ENCODE results near the gene CNKSR3.
A peak's percentile ranks its signal among the peaks of the same experiment; 100 is the strongest.
"Not testable (repeated sequence)": the region's sequence is repeated elsewhere in the genome, so short reads cannot be mapped to it uniquely, and the experiment has no call there.

The CNKSR3 gene

GRCh38 chr6:154510144-154510905 is at the start of gene CNKSR3:
CNKSR3 (minus strand) TSS chr6:154510685; CDS start chr6:154510114, 571 bp downstream.
- peak; percentile 81 for DNase-seq (ENCODE audit: low spot score)

DNA sequence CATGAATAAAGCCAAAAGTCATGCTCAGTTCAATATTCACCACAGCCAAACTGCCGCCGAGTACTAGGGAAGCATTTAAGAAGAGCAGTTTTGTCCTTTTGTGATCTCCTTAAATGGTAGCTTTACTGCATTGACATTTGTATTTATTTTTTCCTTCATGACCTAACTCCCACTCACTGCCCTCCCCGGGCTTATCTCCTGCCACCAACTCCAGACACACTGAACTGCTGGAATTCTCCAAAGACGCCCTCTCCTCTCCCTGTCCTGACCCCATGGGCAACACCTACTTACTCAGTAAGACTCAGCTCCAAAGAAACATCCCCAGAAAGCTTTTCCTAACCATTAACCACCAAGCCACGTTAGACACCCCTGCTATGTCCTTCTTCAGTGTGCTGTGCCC is 48.5 kb upstream of the CNKSR3 start:
- DNase-seq (ENCODE audit: low spot score), result no peak

GRCh38 chr6:154558513-154558912 is 48.0 kb upstream of the CNKSR3 start:
- no peak for DNase-seq (ENCODE audit: low spot score)

GRCh38 chr6:154555073-154555677 is 44.7 kb upstream of the CNKSR3 start:
- no peak for DNase-seq (ENCODE audit: low spot score)

GRCh38 chr6:154554491-154554890 is 44.0 kb upstream of the CNKSR3 start:
- DNase-seq (ENCODE audit: low spot score), result no peak

GRCh38 chr6:154550779-154551178 is 40.3 kb upstream of the CNKSR3 start:
- no peak for DNase-seq (ENCODE audit: low spot score)

GRCh38 chr6:154549179-154549578 is 38.7 kb upstream of the CNKSR3 start:
- DNase-seq (ENCODE audit: low spot score), result no peak

DNA sequence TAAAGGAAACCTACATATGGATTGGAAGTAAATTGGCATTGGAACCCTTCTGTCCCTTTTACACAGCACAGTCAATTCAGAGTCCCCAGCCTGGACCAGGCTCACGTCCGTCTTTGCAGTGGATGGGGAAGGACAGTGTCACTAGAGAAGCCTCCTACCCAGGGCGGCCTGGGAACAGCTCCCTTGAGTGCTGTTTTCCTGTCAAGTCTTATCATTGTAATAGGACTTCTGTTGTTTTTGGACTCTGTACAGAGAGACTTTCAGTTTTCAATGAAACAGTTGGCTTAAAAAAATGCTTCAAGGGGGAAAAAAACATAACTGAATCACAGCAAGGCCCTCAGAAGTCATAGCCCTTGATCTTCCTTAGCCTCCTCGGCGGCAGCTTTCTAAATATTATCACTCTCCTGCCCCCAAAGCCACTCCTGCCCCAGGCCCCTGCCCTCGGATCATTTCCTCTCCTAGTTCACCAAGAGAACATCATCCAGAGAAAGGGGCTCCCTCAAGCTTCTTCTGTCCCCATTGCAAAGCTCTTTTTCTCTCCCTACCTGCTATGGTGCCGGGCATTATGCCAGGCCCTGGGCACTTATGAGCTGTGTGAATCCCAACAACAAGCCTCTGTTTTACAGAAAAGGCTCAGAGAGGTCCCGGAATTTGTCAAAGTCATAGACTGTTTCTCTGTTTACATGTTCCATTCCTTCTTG is 37.8 kb upstream of the CNKSR3 start:
- DNase-seq (ENCODE audit: low spot score), result peak; percentile 50

GRCh38 chr6:154543628-154544027 is 33.1 kb upstream of the CNKSR3 start:
- DNase-seq (ENCODE audit: low spot score), result peak; percentile 26

DNA sequence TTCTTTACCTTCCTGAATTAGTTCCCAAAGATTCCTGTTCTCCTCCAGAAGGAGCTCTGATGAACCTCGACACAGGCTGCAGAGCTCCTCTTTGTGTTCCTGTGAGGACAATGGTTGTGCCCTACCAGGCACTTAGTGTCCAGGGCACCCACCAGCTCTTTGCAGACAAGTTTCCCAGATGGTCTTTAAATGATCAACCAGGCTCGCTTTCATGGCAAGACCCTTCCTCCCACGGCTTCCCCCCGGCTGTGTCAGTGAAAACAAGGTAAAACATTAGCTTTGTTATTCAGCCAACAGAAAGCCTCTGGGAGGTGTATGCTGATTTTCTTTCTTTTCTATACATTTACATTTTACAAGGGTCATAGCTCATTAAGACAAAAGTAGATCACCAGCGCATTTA is 32.3 kb upstream of the CNKSR3 start:
- DNase-seq (ENCODE audit: low spot score), result no peak

- not testable (repeated sequence) for DNase-seq (ENCODE audit: low spot score)
These were observed 31.4 kb upstream of the CNKSR3 start for GRCh38 chr6:154541837-154542236.

- DNase-seq (ENCODE audit: low spot score), result no peak
These were observed 29.2 kb upstream of the CNKSR3 start for GRCh38 chr6:154539593-154540269.

DNA sequence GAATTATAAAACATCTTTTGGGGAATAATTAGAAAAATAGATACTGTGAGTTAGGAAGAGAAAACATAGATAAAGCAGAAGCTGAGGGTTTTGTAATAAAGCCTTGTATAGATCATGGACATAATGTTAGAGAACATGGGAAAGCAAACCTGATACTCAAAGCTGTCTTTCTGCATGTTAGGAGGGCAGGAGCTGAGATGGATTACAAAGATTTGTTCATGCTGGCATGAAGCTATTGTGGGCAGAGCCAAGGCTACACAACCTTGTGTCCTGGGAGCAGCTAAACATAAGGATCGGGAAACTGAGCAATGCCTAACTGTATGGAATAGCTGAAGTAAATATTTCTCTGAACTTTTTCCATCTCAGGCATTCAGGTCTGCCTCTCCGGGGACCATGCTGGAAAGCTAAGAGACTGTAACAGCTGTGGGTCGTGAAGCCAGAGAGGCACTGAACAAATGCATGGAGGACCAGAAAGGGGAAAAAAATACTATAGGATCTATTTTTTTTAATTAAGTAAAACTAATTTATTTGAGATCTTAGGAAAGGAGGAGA is 28.2 kb upstream of the CNKSR3 start:
- no peak for DNase-seq (ENCODE audit: low spot score)

DNA sequence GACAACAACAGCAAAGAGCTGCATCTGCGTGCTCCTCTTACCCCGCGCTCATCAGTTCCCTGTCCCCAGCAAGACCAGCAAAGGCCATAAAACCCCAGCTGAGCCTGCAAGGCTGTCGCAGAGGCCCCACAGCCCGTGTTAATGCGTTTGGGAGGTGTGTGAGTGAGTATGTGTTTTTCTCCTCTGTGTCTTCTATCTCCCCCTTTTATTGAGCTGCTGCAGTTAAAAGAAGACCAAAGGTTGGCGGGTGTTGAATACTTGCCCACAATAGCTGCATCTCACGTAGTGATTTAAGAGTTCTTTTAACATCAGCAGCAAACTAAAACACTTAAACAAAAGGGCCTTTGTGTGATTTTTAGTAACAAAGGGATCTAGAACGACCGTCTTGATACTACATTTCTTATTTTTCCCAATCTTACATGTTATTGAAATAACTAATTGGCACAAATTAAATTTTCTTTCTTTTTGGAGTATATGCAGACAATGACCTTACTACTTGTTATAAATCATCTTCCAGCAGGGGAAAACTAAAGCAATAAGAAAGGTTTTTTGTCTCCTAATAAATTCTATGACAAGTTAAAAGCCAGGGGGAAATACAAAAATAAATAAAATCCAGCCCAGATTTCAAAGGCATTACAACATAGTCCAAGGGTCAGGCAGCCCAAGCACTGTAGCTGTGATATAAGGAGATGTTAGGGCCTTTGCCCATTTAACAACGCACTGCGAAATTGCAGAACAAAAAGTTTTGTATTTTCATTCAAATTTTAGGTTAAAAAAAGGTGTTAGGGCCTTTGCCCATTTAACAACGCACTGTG is 27.2 kb upstream of the CNKSR3 start:
- no peak for DNase-seq (ENCODE audit: low spot score)

- DNase-seq (ENCODE audit: low spot score), result no peak
These were observed 26.5 kb upstream of the CNKSR3 start for GRCh38 chr6:154536999-154537398.

DNA sequence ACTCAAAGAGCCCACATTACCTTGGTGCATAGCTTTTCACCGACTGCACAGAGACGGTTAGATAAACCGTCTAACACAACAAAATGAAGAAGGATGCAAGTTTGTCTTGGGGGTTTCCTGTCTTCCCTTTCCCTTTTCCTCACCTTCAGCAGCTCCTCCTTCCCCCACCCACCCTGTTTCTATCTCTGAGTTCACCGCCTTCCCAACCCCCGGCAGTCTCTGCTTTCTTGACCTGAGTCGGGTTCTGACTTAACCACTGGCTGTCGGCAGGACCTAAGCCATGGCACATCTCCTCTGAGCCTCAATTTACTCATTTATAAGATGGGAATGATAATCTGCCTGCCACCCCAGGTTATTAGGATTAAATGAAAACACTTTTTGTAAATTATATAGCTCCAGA is 25.8 kb upstream of the CNKSR3 start:
- no peak for DNase-seq (ENCODE audit: low spot score)

DNA sequence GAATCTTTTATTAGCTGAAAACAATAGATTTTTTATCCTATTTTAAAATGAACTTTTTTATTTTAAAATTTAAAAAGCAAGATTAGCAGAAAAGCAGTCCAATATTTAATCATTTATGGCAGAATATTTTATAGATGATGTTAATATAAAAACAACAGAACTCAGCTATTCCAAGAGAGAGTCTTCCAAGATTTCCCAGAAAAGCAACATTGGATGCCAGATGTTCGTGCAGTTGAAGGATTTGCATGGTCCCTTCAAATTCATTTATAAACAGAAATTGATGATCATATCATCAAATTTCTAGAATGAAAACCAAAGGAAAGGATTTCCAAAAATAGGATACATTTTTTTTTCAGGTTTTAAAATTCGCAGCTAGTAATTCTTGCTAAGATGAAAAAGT is 25.4 kb upstream of the CNKSR3 start:
- no peak for DNase-seq (ENCODE audit: low spot score)

DNA sequence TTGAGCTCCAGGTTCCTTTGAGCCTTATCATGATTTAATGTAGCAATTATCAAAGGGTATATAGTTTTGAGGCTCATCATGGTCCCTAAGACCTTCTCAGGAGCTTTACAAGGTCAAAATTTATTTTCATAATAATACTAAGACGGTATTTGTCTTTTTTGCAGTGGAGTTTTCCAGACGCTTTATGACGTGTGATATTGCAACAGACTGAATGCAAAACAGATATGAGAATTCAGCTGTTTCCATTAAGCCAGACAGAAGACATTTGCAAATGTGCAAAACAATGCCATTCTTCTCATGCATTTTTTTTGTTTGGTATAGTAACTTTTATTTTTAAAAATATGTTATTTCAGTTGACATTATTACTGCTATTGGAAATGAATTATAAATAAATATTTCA is 24.7 kb upstream of the CNKSR3 start:
- DNase-seq (ENCODE audit: low spot score), result no peak

DNA sequence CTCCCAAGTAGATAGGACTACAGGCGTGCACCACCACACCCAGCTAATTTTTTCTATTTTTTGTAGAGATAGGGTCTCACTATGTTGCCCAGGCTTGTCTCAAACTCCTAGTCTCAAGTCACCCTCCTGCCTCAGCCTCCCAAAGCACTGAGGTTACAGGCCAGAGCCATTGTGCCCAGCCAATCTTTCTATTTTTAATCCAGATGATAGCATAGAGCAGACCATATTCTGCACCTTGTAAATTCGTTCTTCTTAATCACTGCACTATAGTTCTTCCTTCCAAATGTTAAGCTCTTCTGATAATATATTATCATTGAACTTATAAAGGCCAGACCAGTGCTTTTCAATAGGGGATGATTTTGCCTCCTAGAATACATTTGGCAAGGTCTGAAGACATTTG is 24.0 kb upstream of the CNKSR3 start:
- DNase-seq (ENCODE audit: low spot score), result no peak

- no peak for DNase-seq (ENCODE audit: low spot score)
These were observed 21.9 kb upstream of the CNKSR3 start for GRCh38 chr6:154532426-154532825.

DNA sequence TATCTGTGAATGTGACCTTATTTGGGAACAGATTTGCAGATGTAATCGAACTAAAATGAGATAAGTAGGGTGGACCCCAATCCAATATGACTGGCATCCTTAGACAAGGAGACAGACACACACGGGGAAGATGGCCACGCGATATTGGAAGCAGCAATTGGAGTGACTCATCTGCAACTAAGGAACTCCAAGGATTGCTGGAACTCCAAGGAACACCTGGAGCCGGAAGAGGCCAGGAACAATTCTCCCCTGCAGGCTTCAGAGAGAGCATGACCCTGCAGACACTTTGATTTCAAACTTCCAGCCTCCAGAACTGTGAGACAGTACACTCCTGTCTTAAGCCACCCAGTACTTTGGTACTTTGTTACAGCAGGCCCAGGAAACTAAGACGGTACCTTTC is 19.5 kb upstream of the CNKSR3 start:
- DNase-seq (ENCODE audit: low spot score), result no peak
